NB4 (cell line): Measurements from ENCODE around the gene CEP19.

Experiments
- TF ChIP-seq, protein P1 (sequence below): IDR thresholded peaks from one replicate; pipeline ENCODE4 v1.5.1; 2012; ENCODE audit warnings: low read depth, low read length
- TF ChIP-seq, protein P2 (sequence below): IDR thresholded peaks from 2 replicates; pipeline ENCODE4 v1.6.1; 2011; ENCODE audit warnings: low read depth, low read length

DNA sequence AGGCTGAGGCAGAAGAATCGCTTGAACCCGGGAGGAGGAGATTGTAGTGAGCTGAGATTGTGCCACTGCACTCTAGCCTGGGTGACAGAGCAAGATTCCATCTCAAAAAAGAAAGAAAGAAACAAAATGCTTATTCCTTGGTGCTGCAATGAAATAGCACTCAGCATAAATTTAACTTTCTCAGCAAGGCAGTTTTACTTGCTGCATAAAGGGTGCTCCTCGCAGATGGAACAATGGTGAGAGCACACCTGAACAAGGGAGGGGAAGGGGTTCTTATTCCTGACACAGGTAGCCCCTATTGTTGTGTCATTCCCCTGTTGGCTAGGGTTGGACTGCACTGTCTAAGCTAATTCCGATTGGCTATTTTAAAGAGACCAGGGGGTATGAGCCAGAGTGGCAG is 44.7 kb upstream of the CEP19 start:
- TF ChIP-seq, protein P1, sequence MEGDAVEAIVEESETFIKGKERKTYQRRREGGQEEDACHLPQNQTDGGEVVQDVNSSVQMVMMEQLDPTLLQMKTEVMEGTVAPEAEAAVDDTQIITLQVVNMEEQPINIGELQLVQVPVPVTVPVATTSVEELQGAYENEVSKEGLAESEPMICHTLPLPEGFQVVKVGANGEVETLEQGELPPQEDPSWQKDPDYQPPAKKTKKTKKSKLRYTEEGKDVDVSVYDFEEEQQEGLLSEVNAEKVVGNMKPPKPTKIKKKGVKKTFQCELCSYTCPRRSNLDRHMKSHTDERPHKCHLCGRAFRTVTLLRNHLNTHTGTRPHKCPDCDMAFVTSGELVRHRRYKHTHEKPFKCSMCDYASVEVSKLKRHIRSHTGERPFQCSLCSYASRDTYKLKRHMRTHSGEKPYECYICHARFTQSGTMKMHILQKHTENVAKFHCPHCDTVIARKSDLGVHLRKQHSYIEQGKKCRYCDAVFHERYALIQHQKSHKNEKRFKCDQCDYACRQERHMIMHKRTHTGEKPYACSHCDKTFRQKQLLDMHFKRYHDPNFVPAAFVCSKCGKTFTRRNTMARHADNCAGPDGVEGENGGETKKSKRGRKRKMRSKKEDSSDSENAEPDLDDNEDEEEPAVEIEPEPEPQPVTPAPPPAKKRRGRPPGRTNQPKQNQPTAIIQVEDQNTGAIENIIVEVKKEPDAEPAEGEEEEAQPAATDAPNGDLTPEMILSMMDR, result no peak
- TF ChIP-seq, protein P2, sequence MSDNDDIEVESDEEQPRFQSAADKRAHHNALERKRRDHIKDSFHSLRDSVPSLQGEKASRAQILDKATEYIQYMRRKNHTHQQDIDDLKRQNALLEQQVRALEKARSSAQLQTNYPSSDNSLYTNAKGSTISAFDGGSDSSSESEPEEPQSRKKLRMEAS, result no peak
